Tracheal epithelial cell (primary cell): ENCODE measurements around the gene PPIH. TPM values are rescaled to one million over a fixed set of nuclear protein-coding genes. Genes with fewer than 3 reads are reported as not detected.

Source experiments
- total RNA-seq: library from RNA; depleted of rRNA; stranded (reverse); fragments of >200 nt; gene quantifications from 2 replicates; pipeline ENCODE4 v1.2.1, GENCODE V29; 2014

The PPIH gene
- total RNA-seq = 22.2 and 28.4 TPM in 2 replicates

DNA sequence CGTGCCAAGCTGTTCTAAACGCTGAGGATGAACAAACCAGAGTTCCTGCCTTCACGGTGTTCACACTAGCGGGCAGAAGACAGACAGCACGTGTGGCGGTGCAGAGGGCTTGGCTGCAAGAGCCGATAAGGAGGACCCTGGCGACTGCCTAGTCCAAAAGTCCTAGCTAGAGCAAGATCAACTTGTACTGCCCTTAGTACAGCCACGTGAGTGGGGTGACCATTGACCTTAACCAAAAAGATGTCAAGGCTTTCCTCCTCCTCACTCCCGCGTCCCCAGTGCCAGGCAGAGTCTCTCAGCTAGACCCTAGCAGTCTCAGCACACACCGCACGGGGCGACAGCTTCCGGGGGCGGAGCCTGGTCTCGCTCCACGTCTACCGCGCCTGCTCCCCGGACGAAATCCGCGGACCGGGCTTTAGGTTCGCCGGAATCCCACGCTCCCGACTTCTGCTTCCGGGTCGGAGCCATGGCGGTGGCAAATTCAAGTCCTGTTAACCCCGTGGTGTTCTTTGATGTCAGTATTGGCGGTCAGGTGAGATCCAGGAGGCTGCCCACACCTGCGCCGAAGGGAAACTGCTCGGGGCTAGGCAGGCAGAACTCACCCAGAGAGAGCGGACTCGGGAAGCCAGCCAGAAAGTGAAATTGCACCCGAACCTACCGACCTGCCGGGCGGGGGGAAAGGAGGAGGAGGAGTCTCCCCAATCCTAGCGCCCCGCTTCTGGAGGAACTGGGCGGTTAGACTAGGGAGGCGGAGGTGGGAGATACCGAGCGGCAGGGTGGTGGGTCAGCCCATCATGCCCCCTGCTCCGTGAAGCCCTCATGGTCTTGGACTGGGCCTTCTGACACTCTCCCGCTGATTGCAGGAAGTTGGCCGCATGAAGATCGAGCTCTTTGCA is at the start of gene PPIH:
Gene PPIH (plus strand): TSS at position 443 of the 896 bp plus-strand sequence. CDS start 24 bp downstream, at position 467.

GRCh38 chr1:42681741-42682483 is 23.7 kb downstream of the PPIH start, which contains the start of gene YBX1:
Gene YBX1 (plus strand): TSS chr1:42682418. CDS start chr1:42682566, 148 bp downstream.

Other genes with a start within 250 kb of the PPIH start
- gene ZMYND12, start 202.4 kb upstream of the PPIH start, total RNA-seq = 1.4 and 3.6 TPM in 2 replicates
- gene PPCS, start 201.9 kb upstream of the PPIH start, total RNA-seq = 85.5 and 117 TPM in 2 replicates
- gene CCDC30, start 195.1 kb upstream of the PPIH start, total RNA-seq = 0.48 and 2.6 TPM in 2 replicates
- 571 and 607 TPM in 2 replicates for gene YBX1, start 24.0 kb downstream of the PPIH start, total RNA-seq
- gene CLDN19, start 81.8 kb downstream of the PPIH start, total RNA-seq = not detected in 2 replicates
- 27.9 and 31.8 TPM in 2 replicates for gene P3H1, start 108.6 kb downstream of the PPIH start, total RNA-seq
- gene C1orf50, start 108.8 kb downstream of the PPIH start, total RNA-seq = 2.4 and 3.8 TPM in 2 replicates
- gene TMEM269, start 126.6 kb downstream of the PPIH start, total RNA-seq = 0.21 TPM in 1 of 2 replicates, not detected in the other
- 5.5 and 8.7 TPM in 2 replicates for gene ERMAP, start 158.7 kb downstream of the PPIH start, total RNA-seq
- gene SVBP, start 159.0 kb downstream of the PPIH start, total RNA-seq = 14.0 and 29.0 TPM in 2 replicates
- 7.2 and 8.7 TPM in 2 replicates for gene ZNF691, start 188.2 kb downstream of the PPIH start, total RNA-seq